Transverse colon (tissue), 4 donors: ENCODE results near the gene POLR3A.

Source experiments
- POLR2A ChIP-seq: fragments of 450-650 bp; IDR thresholded peaks from one replicate; pipeline ENCODE4 v1.6.1; 2016; ENCODE audit warnings: antibody characterized with exemption, mild to moderate bottlenecking, moderate library complexity
- POLR2AphosphoS5 ChIP-seq, 3 donors: sonication (generic); formaldehyde crosslinking; IDR thresholded peaks; one replicate each; pipeline ENCODE4 v1.6.1; 2016; ENCODE audit warnings: antibody characterized with exemption in 3 of 3
- TF ChIP-seq, protein P1 (sequence below), 5 experiments: fragments of 200-600 bp in 3 of 5; fragments of 450-650 bp in 2 of 5; sonication (generic) in 3 of 5; IDR thresholded peaks; 1 replicate in 2 of 5; 2 replicates in 3 of 5; pipeline ENCODE4 v1.5.1; 2016 to 2017; ENCODE audit warnings: antibody characterized with exemption in 5 of 5, inconsistent platforms in 3 of 5, mild to moderate bottlenecking in 2 of 5, moderate library complexity in 1 of 5

DNA sequence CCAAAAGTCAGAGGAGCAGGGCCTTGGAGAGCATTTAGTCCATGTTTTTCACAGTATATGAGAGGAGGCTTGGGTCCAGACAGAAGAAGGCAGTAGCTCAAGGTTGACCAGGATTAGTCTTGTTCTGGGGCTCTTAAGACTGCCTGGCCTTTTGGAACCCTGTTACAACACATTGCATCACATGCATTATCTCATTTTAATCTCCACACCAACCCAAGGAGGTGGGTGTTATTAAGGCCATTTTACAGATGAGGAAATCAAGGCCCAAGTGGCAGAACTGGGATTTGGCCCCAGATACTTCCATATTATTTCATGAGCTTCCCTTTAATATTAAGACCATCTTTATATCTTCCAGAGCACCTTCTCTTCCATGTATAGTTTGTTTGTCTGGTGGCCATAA lies 43.2 kb upstream of the POLR3A start:
- TF ChIP-seq POLR2AphosphoS5 (IDR thresholded peaks at IDR 0.05) (no peak), POLR2A (no peak)
- TF ChIP-seq, protein P1, sequence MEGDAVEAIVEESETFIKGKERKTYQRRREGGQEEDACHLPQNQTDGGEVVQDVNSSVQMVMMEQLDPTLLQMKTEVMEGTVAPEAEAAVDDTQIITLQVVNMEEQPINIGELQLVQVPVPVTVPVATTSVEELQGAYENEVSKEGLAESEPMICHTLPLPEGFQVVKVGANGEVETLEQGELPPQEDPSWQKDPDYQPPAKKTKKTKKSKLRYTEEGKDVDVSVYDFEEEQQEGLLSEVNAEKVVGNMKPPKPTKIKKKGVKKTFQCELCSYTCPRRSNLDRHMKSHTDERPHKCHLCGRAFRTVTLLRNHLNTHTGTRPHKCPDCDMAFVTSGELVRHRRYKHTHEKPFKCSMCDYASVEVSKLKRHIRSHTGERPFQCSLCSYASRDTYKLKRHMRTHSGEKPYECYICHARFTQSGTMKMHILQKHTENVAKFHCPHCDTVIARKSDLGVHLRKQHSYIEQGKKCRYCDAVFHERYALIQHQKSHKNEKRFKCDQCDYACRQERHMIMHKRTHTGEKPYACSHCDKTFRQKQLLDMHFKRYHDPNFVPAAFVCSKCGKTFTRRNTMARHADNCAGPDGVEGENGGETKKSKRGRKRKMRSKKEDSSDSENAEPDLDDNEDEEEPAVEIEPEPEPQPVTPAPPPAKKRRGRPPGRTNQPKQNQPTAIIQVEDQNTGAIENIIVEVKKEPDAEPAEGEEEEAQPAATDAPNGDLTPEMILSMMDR (IDR thresholded peaks at IDR 0.05), result no peak
